Measurements from ENCODE around the gene SMIM20.

The SMIM20 gene

DNA sequence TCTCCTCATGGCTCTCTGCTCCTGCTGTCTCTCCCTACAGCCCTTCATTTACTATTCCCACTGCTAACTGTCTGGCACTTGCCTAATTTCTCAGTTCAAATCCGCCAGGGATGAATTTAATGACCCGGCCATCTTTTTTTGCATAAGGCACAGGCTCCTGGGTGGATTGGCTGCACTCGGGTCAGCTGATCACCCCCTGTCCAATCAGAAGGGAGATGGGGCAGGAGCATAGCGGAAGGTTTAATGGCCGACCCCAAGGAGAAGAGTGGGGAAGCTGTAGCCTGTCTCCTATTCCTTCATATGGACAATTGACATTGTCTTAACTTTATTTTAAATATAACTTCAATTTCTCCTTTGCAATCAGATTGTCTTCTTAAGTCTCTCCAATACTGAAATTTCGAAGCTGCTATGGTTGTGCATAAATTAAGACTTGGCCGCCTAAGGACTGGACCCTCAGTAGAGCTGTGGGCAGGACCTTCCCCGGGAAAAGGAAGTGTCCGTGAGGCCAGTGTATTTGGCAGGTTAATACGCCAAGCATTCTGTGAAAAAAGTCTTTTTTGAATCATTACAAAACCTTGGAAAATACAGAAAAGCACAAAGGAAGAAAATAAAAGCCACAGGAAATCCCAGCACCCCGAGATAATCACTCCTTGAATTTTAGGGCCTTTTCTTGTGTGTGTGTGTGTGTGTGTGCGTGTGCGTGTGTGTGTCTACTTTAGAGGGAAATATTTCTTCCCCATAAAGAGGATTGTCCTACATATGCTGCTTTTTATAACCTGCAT lies 55.5 kb downstream of the SMIM20 start:
- TF ChIP-seq, protein P1, sequence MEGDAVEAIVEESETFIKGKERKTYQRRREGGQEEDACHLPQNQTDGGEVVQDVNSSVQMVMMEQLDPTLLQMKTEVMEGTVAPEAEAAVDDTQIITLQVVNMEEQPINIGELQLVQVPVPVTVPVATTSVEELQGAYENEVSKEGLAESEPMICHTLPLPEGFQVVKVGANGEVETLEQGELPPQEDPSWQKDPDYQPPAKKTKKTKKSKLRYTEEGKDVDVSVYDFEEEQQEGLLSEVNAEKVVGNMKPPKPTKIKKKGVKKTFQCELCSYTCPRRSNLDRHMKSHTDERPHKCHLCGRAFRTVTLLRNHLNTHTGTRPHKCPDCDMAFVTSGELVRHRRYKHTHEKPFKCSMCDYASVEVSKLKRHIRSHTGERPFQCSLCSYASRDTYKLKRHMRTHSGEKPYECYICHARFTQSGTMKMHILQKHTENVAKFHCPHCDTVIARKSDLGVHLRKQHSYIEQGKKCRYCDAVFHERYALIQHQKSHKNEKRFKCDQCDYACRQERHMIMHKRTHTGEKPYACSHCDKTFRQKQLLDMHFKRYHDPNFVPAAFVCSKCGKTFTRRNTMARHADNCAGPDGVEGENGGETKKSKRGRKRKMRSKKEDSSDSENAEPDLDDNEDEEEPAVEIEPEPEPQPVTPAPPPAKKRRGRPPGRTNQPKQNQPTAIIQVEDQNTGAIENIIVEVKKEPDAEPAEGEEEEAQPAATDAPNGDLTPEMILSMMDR (IDR thresholded peaks at IDR 0.05; ENCODE audit: low read length, missing control alignments): no peak
- H3K4me3 ChIP-seq (replicated peaks; ENCODE audit: low read depth, low read length): no peak overlapping the region
- DNase-seq (ENCODE audit: low read depth): no peak

DNA sequence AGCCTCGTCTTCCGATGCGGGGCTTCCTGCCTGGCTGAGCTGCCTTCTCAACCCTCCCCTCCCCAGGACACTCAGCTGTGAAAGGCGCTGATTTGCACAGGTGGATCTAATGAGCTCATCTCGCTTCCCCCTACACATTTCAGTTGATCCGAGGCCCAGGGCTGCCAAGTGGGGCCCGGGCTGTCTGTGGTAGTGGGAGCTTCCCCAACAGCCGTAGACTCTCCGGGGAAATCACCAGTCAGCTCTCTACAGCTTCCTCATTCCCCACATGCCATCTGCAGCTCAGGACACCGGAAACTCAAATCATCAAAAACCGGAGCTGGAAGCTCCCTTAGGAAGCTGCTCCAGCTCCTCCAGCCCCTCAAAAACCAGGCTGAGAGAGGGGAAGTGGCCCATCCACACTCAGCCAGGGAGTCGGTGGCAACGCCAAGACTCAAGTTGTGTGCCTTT lies 56.2 kb downstream of the SMIM20 start:
- DNase-seq (ENCODE audit: low read depth): peak; percentile 45
- no peak overlapping the region for H3K4me3 ChIP-seq (replicated peaks; ENCODE audit: low read depth, low read length)
- TF ChIP-seq, protein P1 (IDR thresholded peaks at IDR 0.05; ENCODE audit: low read length, missing control alignments): no peak

DNA sequence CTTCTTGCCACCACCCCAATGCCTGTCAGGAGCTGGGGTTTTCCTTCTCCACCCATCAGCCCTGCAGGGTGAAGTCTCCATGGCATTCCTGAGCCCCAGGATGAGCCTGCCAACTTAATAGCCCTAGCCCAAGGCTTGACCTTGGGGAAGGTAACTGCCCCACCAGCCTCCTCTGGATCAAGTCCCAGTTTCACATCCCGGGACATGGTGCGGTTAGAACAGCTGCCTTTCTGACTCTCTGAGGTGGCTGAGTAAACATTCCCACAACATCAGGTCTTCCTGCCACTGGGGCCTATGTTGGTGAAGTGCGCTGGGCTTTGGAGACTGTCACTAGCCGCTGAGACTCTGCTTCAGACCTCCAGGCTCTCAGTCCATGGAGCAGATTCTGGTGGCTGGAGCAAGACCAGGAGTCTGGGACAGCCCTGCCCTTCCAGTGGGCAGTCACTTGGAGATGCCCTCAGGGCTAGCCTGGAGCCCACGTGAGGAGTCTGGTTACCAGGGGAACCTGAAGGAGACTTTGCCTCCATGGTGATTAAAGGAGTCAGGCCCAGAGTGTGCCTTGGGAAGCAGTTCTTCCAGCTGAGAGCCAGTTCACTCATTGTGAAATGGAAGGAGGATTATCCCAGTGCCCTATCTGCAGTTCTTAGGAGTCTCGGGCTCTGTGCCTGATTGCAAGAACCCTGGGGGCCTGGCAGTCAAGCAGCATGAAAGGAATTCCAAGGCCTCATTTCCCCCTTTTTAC lies 56.8 kb downstream of the SMIM20 start:
- DNase-seq (ENCODE audit: low read depth): peak; percentile 27
- TF ChIP-seq, protein P1 (IDR thresholded peaks at IDR 0.05; ENCODE audit: low read length, missing control alignments): no peak
- H3K4me3 ChIP-seq (replicated peaks; ENCODE audit: low read depth, low read length): no peak overlapping the region

DNA sequence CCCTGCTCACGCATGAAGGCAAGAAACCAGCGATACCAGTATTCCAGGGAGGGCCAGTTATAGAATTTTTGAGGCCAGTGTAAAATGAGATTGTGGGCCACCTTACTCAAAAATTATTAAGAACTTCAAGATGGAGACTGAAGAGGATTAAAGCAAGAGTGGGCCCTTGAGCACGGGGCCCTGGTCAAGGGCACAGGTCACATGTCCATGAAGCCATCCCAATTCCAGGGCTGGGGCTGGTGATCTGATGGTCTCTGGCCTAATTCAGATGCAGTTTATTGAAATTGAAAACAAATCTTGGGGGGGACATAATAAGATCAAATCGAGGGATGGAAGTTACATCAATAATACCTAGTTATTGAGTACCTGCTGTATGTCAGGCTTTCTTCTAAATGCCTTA lies 58.3 kb downstream of the SMIM20 start:
- no peak for DNase-seq (ENCODE audit: low read depth)
- no peak overlapping the region for H3K4me3 ChIP-seq (replicated peaks; ENCODE audit: low read depth, low read length)
- TF ChIP-seq, protein P1 (IDR thresholded peaks at IDR 0.05; ENCODE audit: low read length, missing control alignments): no peak

DNA sequence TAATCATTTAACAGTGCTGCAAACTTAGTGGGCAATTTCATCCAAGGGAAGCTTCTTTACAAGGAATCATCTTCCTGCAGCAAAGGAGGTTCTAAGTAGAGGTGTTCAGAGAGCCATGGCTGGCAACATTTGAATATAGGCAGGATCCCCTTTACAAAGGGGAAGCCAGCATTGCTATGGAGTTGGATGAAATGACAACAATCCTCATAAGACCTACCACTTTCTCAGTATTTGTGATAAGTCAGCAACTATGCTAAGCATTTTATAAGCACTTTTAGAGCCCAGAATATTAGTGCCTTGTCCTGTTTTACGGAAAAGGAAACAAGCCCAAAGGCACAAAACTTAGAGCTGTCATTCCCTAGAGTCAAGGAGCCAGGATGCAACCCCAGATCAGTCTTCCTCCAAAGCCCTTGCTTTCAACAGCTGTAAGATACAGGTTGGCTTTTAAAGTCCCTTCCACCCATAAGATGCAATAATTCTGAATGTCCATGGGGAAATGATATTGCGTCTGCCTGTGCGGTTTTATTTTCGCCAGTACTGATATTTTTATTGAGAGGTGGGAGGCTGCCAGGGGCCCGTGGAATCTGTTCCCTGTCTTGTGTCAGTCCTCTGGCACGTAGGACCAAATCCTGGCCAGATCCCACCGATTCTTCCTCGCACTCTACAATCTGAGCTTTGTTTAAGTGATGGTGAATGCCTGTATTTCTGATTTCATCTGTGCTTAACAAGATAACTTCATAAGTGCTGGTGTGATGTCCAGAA lies 59.1 kb downstream of the SMIM20 start:
- DNase-seq (ENCODE audit: low read depth): no peak
- TF ChIP-seq, protein P1 (IDR thresholded peaks at IDR 0.05; ENCODE audit: low read length, missing control alignments): no peak
- no peak overlapping the region for H3K4me3 ChIP-seq (replicated peaks; ENCODE audit: low read depth, low read length)

DNA sequence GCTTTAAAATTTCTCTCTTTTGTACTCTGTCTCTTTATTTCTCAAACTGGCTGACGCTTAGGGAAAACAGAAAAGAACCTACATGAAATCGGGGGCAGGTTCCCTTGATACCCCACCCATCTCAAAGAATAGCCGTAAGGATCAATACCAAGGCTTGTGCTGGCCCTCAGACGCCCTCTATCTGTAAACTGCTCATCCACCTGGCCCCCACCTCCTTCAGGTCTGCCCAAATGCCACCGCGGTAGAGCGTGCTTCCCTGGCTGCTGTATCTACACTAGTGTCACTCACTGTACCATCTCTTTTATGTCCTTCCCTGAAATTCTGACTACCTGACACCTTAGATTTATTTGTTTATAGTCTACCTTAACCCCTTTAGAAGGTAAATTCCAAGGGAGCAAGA lies 62.8 kb downstream of the SMIM20 start:
- no peak overlapping the region for H3K4me3 ChIP-seq (replicated peaks; ENCODE audit: low read depth, low read length)
- no peak for DNase-seq (ENCODE audit: low read depth)
- TF ChIP-seq, protein P1 (IDR thresholded peaks at IDR 0.05; ENCODE audit: low read length, missing control alignments): no peak

Data from fibroblast of pulmonary artery (primary cell).